Stimulated activated CD8-positive, alpha-beta memory T cell treated with anti-CD3 and anti-CD28 coated beads, Interleukin-4, amount 100 ng/mL, for 24 hours (primary cell): Measurements from ENCODE around the gene MON2.
"Not testable (repeated sequence)": the region's sequence is repeated elsewhere in the genome, so short reads cannot be mapped to it uniquely, and the experiment has no call there.

Experiments used
- DNase-seq: peaks from one replicate; pipeline ENCODE4 v3.0.0-alpha.2; 2020; ENCODE audit warnings: low read depth

MON2 gene

DNA sequence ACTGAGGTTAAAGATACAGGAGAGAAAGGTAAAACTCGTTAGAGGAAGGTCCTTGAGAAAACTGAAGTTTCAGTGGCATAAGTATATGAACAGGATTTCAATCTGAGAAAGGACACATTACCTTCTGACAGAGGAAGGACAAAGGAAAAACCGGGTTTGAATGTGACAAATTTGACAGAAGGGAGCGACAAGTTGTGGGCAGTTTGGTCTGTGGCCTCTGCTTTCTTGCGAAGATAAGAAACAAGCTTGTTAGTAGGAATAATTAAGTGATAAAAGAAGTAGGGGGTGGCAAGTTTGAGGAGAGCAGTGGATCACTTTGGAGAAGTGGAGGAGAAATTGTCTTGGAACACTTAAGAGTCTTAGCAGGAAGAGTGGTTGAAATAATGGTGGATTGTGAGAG is 5.1 kb downstream of the MON2 start:
- DNase-seq: no peak

DNA sequence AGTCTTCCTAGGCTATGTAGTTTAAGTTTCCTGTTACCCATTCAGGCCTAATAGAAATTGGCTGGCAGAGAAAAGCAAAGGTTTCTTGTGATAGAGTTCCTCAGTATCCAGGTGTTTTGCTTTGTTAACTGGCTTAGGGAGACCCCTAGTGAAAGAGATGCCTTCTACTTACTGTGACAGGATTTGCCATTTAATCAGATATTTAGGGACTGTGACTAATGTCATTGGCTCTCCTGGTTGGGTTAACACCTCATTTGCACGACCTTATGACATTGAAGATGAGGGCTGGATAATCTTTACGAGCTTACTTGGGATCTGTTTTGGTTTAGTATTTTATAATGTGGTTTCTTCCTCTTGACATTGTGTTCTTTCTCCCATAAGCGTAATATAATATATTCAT is 5.8 kb downstream of the MON2 start:
- DNase-seq: no peak

DNA sequence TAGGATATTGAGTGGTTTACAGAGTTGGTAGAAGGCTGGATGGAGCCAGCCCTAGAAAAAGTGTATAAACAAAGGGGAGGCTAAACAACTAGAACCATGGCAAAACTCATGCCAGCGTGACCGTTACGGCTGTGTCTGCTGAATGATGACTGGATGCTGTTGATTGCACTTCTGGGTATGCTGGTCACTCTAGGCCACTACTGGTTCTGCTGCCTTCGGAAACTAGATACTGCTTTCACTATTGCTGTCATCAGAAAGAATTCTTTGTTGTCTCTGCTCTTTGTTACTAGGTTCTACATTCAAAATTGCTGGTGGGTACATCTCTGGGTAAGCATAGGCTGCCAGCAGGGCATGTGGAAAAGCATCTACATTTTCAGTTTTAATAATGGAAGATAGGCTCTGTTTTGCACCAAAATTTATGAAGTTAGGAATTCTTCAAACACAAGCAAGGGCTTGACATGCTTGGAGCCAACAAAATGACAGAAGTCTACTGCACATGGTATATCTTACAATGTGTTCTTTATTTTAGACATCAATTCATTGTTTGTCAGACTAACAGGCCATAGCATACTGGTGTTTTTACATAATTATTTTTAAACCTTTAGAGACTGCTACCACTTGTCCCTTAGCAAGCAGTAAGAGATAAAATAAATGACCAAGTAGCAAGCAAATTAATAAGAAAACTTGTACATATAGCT is 15.4 kb downstream of the MON2 start:
- no peak for DNase-seq

DNA sequence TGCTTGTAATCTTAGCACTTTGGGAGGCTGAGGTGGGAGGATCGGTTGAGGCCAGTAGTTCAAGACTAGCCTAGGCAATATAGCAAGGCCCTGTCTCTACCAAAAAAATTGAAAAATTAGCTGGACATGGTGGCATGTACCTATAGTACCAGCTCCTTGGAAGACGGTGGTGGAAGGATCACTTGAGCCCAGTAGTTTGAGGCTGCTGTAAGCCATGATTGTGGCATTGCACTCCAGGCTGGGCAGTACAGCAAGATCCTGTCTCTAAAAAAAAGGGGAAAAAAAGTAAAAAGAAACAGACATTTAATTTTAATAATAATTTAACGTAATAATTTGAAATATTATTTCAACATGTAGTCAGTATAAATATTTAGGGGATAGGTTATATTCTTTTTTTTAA is 16.1 kb downstream of the MON2 start:
- no peak for DNase-seq

DNA sequence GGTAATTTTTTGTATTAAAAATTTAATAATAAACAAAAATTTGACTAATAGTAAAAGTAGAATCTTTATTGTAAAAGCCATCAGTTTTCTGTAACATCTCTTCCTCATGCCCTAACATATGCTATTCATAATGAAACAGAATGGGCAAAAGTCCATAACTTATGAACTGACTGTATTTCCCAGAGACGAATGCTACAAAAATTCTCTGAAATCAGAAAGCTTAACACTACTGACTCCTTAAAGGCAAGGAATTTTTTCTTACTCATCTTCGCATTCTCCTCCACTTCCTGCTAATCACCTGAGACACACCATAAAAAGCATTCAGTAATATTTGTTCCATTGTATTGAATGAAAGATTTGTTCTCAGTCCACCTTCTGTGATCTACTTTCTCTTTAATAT is 17.6 kb downstream of the MON2 start:
- DNase-seq: no peak

DNA sequence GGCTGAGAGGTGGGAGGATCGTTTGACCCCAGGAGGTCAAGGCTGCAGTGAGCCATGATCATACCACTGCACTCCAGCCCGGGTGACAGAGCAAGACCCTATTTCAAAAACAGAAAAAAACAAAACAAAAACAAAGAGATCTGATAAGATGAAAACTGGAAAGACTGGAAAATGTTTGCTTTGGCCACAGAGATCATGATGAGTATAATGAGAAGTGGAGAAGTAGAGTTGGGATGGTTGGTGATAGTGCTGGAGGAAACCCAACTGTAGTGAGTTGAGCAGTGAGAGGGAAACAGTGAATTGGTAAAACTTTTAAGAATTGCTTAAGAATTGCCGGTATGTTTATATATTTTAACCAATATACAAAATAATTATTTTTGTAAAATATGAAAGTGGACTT is 39.2 kb downstream of the MON2 start:
- DNase-seq: no peak

DNA sequence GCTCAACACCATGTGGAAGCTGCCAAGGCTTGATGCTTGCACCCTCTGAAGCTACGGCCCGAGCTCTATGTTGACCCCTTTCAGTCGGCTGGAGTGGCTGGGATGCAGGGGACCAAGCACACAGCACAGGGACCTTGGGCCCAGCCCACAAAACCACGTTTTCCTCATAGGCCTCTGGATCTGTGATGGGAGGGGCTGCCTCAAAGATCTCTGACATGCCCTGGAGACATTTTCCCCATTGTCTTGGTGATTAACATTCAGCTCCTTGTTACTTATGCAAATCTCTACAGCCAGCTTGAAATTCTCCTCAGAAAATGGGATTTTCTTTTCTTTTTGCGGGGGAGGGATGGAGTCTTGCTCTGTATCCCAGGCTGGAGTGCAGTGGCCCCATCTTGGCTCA is 46.3 kb downstream of the MON2 start:
- DNase-seq: no peak

DNA sequence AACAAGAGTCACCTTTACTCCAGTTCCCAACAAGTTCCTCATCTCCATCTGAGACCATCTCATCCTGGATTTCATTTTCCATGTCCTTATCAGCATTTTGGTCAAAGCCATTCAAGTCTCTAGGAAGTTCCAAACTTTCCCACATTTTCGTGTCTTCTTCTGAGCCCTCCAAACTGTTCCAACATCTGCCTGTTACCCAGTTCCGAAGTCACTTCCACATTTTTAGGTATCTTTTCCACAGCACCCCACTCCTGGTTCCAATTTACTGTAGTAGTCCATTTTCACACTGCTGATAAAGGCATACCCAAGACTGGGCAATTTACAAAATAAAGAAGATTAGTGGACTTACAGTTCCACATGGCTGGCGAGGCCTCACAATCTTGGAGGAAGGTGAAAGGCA is 47.5 kb downstream of the MON2 start:
- not testable (repeated sequence) for DNase-seq

DNA sequence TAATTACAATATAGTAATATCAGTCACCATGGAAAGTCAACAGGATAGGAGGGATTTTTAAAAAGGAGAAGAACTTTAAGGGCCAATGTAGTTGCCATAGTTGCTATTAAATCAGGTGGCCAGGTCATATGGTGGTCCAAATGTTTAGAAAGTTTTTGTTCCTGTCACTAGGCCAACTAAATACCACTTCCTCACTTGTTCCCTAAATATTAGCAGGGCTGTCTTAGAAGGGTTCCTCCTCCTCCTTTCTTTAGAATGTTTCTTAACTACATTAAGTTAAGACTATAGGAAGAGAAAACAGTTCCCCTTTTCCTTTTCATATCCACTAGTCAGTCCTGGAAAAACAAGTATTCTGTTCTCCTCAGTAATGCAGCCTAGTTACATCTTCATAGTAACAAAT is 50.3 kb downstream of the MON2 start:
- DNase-seq: no peak

DNA sequence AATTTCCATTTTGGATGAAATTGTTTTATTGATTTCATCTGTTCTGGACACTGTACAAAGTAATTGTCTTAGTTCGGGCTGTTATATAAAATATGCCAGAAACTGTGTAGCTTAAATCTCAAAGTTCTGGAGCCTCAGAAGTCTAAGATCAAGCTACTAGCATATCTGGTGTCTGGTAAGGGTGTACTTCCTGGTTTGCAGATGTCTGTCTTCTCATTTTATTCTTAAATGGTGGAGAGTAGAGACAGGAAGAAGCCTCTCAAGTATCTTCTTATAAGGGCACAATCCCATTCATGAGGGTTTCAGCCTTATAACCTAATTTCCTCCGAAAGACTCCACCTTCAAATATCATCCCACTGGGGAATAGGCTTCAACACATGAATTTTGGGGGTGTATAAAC is 51.3 kb downstream of the MON2 start:
- no peak for DNase-seq

DNA sequence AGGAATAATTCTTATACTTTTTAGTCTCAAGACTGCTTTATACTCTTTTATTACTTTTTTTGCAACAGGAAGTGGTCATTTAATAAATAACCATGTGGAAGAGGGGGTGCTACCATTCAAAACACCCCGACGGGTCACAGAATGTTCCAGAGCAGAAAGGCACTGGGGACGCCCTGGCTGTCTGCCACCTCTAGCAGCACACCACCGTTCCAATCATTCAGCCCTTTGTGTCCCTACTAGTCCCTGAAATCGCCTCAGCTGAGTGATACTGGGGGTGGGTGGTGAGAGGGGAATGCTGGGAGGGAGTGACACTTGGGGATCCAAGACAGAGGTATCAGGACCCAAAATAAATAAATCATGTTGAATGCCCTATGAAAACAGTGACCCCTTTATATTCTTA is 52.4 kb downstream of the MON2 start:
- DNase-seq: no peak

DNA sequence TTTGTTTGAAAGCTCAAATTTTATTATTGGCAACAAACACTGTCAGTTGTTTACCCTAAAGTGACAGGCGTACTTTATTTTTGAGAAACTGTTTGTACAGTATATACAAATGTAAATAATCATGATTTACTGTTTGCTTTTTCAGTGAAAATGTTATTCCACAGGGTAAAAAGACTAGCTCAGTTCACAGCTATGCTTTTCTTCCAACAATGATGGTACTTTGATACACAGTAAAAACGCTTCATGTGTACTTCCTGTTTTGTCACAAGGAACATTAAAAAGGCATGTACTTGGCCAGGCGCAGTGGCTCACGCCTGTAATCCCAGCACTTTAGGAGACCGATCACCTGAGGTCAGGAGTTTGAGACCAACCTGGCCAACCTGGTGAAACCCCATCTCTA is 53.7 kb downstream of the MON2 start:
- DNase-seq: no peak

DNA sequence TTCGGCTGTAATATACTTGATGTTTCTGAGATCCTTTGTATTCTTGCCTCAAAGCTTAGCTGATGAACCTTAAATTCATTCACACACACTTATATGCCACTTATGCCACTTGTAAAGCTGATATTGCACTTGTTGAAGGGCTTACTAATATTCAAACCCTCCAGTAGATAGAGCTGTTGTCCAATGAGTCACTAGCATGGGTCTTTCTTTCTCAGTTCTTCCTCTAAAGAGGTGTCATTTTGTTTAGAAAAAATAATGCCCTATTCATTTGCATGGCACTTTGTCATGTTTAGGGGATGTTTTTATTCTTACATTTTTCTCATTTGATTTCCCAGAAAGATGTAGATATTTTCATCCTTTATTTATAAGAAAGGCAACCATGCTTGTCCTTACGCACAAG is 56.4 kb downstream of the MON2 start:
- no peak for DNase-seq

DNA sequence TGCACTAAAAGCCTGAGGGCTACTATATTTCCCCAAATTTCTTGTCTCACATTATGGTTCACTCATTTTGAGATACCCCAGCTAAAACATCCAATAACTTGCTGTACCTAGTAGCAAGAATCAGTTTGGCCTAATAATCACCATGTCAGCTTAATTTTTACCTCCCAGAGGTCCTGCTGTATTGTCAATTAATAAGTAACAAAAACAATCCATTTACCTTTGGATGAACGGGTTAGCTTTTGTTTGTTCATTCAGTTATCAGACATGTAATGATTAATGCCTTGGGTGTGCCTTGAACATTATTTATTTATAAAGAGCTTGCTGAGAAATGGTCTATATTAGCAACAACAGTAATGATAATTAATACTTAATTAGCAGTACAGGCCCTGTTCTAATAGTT is 57.0 kb downstream of the MON2 start:
- no peak for DNase-seq

DNA sequence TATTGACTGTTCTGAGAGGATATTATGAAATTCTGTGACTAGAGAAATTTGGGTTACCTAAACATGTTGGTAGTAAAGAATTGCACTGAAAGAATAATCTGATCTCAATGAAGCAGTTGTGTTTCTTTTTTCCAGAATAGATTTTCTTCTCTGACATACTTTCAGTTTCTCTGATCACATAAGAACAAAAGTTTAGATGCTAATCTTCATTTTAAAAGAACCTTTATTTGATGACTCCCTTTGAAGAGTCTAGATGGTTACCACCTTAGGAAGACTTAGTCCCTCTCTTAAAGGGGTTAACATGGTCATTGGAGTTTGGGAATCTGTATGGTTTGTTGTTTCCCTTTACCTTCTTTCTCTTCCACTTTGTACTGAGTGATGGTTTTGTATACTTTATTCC is 58.6 kb downstream of the MON2 start:
- DNase-seq: no peak

DNA sequence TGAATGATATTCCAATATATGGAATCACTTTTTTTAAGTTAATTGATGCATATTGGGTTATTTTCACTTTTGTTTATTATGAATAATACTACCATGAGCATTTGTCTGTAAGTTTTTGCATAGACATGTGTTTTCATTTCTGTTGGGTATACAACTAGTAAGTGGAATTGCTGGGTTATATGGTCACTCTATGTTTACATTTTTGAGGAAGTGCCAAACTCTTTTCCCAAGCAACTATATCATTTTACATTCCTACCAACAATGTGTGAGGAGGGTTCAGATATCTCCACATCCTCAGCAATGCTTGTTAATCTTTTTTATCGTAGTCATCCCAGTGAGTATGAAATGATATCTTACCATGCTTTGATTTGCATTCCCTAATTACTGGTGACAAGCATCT is 64.0 kb downstream of the MON2 start:
- DNase-seq: no peak

DNA sequence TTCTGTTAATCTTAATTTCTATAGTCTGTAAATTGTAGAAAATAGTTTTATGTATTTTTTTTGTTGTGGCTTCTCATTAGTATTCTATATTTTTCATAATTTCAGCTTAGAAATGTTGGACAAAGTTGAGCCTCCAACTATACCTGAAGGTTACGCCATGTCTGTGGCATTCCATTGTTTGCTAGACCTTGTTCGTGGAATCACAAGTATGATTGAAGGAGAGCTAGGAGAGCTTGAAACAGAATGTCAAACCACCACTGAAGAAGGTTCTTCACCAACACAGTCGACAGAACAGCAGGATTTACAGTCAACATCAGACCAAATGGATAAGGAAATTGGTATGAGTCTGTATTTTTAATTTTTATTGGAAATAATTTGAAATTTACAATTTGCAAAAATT is 65.7 kb downstream of the MON2 start:
- no peak for DNase-seq

DNA sequence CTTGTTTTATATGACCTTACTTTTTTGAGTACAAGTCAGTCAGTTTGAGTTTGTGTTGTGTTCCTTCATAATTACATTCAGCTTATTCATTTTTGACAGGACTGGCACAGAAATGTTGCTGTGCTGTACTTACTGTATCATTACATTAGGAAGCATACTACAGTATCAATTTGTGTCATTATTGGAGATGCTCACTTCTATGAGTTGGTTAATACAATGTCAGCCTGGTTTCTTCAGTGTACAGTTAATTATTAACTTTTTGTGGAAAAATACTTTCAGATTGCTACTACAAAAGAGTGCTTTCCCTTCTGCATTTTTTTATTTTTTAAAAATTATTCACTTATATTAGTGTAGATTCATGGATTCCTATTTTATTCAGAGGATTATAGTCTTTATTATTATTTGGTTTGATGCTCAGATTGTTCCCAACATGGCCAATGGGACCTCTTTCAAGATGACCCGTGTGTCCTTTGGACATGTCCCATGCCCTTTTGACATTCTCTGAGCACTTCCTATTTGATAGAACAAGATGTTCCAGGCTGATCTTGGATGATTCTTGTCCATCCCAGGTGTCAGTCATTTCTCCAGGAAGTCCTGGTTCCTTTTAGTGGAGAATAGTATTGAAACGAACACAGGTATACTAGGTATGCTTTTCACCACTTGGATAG is 66.6 kb downstream of the MON2 start:
- no peak for DNase-seq

DNA sequence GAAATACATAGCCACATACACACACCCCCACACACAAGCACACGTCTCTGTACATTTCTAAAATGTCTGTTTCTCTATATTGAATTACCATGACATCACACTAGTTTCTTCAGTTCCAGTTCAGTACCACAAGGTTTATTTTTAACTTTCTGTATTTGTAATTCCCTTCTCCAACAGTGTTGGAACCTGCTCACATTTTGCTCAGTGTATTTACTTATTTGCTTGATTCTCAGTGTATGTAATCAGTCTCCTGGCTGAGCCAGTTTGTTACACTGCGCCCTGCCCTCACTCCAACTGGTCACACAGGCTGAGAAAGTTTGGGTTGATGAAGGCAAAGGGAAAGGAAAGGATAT is 67.1 kb downstream of the MON2 start:
- no peak for DNase-seq

DNA sequence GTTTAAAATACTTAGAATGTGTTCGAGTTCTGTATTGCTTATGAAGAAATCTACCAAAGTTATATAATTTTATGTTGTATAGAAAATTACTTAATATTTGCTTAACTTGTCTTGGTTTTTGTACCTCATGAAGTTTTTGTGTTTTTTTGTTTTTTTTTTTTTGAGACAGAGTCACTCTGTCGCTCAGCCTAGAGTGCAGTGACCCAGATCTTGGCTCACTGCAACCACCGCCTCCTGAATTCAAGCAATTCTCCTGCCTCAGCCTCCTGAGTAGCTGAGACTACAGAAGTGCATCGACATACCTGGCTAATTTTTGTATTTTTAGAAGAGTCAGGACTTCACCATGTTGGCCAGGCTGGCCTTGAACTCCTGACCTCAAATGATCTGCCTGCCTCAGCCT is 69.9 kb downstream of the MON2 start:
- no peak for DNase-seq

DNA sequence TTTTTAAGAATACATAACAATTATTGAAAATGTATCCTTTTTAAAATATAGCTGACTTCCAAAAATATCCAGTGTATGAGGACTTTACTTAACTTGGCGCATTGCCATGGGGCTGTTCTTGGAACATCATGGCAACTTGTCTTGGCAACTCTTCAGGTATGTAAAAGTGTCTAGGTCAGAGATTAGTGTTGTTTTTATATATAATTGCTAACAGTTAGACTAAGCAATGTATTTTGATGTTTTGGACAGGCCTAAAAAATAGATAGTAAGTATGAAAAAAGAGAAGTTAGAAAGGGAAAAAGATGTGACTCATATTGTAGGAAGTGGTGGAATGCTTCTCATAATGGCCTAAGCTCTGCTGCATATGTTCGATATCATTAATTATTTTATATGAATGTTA is 70.9 kb downstream of the MON2 start:
- DNase-seq: no peak

DNA sequence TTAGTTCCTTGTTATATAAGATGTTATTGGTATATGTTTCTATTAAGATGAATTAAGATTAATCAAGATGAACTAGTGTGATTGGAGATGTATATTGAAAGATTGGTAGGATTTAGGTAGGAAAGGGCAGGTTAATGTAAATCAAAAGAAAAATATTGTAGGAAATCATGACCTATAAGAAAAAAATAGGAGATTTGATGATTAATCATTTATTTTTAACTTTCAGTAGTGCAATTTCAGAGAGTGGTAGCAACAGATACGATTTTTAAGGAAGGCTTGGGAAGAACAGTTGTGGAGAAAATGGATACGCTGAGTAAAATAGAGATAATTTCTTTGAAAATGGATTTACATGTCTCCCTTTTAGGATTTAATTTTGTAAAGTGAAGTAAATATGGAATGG is 73.7 kb downstream of the MON2 start:
- no peak for DNase-seq

DNA sequence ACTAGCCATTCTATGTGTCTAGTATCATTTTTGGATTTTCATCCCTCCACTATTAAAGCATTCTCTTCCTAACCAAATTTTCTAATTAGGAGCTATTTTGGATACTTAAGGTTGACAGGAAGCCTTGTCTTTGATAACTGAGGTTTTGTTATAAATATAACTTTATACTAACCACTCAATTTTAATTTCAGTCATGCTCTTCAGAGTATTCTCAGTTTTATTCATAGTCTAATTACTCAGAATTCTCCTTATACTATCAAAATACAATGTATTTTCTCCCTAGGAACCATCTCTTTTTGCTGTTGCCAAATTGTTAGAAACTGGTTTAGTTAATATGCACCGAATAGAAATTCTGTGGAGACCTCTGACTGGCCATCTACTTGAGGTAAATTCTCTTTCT is 76.2 kb downstream of the MON2 start:
- DNase-seq: no peak

DNA sequence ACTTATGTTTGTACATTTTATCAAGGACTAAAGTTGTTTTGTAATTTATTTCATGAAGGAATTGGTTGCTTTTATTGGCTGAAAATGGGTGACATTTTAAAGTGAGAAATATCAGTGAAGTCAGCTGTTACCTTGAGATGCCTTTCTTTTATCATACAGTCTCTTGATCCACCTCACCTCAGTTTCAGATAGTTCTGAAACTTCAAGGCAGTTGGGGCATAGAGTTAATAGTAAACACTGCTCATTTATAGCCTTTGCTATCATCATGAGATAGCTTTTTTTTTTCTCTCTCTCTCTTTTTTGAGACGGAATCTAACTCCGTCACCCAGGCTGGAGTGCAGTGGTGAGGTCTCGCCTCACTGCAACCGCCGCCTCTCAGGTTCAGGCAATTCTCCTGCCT is 76.7 kb downstream of the MON2 start:
- no peak for DNase-seq
